T follicular helper cell (primary cell): ENCODE measurements around the gene PPT2.

Experiments
- DNase-seq: peaks from one replicate; pipeline ENCODE4 v3.0.0-alpha.2; 2020; ENCODE audit warnings: low read depth
- total RNA-seq, 2 experiments: gene quantifications; one replicate each; lab custom pipeline; 2026; lab: John Stamatoyannopoulos, UW

PPT2 gene, protein sequence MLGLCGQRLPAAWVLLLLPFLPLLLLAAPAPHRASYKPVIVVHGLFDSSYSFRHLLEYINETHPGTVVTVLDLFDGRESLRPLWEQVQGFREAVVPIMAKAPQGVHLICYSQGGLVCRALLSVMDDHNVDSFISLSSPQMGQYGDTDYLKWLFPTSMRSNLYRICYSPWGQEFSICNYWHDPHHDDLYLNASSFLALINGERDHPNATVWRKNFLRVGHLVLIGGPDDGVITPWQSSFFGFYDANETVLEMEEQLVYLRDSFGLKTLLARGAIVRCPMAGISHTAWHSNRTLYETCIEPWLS
- total RNA-seq = 2.5 to 3.2 reads per million in 2 experiments

DNA sequence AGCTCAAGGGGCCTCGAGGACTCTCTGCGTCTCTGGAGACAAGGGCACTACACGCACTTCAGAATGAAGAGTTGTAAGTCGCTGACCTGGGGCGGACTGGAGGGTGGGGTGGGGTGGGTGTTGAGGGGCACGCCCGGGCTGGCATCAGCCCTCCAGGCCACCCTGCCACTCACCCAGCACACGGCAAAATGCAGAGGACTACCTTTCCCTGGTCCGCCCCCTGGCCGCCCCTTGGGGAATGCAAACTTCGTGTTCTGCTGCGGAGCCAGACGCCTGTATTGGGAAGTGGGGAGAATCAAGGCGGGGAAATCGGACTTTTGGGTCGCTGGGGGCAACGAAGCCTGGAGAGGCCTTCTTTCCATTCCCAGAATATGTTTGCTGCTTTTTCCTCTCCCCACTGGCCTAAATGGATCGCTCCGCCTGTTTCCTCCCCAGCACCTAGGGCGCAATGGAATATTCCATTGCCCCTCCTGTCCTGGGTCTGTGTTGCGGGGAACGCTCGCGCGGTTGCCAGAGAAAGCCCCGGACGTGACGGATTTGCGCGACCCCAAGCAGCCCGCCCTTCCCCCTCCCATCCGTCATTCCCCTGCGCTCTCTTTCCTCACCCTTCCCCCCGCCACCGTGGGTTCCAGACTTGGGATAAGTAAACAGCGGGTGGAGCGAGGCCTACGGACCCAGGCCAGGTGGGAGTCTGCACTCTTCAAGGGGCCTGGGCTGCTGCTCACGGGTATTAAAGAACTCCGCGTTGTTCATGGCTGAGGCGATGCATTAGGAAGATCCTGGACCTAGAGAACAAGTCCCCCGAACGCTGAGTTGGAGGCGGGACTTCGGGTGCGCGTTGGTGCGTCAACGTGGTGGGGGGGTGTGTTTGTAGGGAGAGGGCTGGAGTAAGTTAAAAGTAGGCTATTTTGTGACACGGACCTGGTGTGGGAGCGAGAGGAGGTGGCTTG, at the start of gene PPT2:
Gene PPT2, plus strand, starts transcription at position 578 of the 950 bp plus-strand sequence. CDS start 454 bp downstream, outside the sequence.
- DNase-seq = peak; percentile 57

DNA sequence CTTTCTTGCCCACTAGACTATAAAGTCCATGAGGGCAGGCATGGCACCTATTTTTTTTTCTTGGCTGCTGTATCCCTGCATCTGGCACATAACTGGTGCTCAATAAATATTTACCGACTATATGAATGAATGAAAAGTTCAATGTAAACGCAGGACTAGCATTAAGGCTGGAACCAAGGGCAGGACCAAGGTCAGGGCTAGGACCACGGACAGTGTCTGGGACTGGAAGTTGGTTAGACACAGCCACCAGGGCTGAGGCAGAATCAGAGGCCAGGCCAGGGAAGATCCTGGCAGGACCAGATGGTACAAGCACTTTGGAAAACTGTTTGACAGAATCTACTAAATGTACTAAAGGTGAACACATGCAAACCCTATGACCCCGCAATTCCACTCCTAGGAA, 48.5 kb upstream of the PPT2 start:
- DNase-seq = no peak

DNA sequence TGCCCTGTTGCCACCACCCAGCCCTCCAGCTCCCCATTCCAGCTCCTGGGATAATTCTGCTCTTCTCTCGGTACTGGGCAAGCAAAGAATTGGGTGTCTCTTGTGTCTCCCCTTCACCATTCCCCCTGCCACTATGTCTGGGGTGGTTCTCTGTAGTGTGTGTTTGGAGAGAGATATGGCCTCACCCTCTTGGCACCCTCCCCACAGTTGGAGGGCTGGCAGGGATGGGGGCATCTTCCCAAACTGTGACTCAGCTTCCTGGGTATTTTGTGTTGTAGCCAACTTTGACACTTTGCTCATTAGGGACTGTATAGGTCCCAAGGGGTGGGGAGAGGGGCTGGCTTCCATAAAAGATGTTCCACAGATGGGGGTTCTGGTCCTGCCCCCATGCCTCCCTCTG, 46.5 kb upstream of the PPT2 start:
- DNase-seq = no peak

DNA sequence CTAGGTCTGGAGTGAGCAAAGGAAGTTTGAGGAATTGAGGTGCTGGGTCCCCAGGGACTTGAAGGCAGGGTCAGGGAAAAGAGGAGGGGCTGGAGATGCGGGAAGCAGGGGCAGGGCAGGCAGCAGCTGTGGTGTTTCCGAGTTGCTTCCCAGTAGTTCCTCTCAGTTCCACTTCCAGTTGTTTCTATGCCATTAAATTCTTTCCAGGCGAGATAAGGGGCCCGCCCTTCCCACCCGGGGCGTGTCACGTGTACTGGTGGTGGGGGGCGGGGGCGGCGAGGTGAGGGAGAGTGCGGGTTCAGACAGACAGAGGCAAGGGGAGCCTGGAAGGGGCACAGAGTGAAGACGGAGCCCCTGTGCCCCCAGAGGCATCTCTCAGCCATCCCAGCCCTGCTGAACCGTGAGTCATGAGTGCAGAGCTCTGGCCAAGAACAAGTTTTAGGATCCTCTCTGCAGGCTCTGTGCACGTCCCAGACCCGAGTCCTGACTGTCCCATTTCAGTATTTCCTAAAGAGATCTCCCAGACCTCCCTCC, 45.8 kb upstream of the PPT2 start:
- DNase-seq = no peak

DNA sequence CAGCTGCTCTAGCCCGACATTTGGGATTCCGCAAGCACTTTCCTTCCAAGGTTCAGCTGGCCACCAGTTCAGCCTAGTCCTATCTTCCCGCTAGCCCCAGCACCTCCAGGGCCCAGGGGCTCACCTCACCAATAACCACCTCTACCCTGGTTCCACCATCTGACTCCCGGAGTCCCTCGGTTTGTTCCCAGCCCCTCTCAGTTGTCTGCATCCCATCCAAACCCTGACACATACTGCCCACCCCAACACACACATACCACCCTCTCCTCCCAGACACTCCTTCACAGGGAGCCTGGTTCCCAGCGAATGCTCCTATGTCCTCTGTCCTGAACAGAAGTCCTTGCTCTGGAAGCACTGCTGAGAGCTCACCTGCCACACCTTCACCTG, 45.2 kb upstream of the PPT2 start:
- no peak for DNase-seq

DNA sequence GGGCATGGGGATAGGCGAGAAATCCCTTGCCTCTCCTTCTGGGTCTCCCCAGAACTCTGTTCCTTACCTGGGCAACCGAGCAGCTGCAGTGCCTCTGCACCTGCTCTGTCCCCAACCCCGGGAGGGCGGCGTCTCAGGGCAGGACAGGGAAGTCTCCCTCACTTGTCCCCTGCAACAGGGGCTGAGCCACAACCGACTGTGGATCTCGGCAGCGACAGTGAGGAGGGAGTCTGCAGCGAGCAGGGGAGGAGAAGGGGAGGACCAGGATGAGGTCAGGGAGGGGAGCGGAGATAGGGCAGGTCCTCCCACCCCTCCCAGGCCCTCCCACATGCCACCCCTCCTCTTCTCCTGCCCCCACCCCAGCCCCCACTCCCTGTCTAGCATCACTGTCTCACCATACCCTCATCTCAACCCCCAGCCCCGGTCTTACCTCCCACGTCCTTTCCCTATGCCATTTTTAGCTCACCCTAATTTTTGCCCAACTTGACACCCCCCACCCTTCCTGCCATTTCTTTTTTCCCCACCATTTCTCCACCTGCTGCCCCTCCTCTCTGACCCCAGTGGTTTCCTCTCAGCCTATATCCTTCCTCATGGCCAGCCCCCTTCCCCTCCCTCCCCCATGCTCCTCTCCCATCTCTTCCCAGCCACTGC, 44.7 kb upstream of the PPT2 start, which contains the start of gene TNXB:
Gene TNXB, minus strand, starts transcription at position 225 of the 651 bp plus-strand sequence. CDS start 11,140 bp downstream, outside the sequence.
- no peak for DNase-seq

DNA sequence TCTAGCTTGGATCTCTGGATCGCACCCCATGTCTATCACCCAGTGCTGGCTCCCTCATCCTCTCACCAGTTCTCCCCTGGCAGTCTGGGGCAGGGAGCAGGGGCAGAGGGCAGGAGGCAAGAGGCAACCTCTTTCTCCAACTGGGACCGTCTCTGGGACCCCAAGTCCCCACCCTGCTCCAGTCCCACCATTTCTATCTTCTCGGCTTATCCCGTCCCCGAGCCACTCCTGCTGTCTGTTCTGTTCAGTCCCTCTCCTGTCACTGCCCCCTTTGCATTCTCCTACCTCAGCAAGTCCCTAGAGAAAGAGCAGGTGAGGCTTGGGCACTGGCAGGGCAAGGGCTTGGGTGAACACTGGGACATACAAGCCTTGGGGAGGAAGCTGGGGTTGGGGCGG, 44.2 kb upstream of the PPT2 start:
- no peak for DNase-seq

DNA sequence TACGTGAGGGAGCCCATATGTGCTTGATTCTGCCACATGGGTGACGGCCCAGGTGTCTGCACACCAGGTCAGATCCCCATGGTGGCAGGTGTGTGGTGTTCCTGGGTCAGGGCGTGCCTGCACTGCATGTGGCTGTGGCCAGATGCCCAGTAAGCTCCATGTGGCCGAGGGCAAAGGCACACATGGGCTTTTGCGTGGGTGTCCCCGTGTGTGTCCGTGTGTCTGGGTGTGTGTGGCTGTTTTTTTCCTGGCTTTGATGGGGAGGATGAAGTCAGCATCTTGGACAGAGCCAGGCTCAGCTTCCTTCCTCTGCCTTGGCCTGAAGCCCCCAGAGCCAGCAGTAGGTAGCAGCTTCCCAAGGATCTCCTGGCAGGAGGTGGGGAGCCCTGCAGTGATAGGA, 43.3 kb upstream of the PPT2 start:
- DNase-seq = no peak

DNA sequence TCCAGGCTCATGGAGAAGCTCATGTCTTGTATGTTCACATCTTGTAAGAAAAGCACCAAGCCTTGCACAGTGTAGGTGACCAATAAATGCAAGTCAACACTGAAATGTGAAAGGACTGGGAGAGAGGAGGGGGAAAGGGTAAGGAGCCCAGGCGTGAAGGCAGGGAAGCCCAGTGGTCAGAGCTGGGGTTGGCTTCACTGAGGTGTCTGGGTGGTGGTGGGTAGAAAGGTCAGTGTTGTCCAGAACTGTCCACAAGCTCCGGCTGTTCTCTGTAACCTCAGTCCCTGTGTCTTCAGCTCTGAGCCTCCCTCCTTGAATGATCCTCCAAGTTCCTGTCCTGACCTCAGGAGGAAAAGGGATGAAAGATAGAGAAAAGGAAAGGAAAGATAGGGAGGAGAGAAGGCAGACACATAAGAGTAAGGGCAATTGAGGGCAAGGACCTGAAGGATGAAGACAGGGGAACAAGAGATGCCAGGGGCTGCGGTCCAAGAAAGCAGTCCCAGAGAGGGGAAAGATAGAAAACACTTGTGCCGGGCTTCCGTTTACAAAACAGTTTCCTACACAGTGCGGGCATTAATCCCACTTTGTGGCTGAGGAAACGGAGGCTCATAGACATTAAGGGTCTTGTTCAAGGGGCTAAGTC, 42.4 kb upstream of the PPT2 start:
- no peak for DNase-seq

DNA sequence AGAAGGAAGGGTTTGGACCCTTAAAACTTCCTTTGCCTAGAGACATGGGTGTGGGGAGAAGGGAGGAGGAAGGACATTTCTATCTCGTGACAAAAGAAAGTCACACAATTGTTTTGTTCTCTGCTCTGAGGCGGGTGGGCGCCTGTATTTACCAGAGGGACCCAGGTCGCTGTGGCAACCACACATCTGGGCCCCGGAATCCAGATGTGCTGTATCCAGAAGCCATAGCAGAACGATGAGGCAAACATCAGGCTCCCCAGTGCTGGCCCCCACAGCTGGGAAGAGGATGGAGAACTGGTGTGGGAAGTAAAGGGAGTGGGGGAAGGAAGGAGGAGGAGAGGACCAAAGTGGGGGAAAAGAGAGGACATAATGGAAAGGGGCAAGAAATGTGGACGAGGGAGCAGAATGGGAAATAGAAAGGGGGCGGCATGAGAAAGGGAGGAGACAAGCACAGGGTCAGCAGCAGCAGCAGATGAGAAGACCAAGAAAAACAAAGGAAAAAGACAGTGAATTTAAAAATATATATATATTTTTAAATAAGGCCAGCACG, 41.4 kb upstream of the PPT2 start:
- no peak for DNase-seq

DNA sequence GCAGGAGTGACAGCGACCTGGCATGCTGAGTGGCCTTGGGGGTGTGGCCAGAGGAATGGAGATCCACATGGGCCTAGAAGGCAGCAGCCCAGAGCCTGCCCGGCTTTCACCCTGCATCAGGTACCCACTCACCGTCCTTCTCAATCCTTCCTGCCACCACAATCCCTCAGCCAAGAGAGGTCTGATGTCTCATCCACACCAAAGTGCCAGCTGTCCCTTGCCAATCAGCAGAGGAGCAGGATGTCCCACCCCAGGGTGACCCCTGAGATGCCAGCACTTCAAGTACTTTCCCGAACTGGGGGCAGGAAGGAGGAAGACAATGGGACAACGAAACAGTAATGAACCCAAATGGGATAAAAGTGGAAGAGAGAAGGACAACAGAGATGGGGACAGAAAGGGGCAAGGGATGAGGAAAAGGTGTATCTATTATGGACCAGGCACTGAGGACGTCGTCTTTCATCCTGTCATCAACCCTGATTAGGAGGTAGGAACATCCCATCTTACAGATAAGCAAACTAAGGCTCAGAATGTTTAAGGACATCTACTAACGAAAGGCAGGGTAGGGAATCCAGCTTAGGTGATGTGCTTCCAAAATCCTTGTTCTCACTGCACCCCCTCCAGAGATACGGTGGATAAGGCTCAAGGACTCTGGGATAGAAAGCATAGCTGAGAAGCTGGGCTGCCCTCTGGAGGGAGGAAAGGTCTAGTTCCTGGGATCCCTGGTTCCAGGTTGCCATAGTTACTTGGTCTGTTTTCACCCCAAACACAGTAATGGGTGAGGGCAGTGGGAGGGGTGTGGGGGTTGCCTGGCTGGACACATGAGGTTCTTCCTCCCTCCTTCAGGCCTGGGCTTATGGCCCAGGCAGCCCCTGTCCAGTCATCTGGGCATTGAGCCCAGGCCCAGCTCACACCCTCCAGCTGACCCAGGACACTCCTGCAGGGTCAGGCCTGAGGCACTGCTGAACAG, 40.3 kb upstream of the PPT2 start:
- no peak for DNase-seq

DNA sequence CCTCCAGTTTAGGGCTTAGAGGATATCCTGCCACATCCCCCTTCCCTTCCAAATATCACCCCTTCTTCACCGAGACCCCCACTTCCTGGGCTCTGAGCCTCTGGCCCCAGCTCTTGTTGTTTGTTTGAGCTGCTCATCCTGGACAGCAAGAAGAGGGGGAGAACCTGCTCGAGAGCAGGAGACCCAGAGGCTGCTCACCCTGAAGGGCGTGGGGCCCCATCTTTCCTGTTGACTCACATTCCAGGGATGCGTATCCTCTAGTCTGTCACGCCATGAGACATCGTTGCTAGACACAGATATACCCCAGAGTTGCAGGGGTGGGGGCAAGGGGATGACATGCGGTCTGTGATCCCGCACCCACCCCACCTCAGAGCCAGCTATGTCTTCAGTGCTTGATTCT, 39.1 kb upstream of the PPT2 start:
- no peak for DNase-seq

DNA sequence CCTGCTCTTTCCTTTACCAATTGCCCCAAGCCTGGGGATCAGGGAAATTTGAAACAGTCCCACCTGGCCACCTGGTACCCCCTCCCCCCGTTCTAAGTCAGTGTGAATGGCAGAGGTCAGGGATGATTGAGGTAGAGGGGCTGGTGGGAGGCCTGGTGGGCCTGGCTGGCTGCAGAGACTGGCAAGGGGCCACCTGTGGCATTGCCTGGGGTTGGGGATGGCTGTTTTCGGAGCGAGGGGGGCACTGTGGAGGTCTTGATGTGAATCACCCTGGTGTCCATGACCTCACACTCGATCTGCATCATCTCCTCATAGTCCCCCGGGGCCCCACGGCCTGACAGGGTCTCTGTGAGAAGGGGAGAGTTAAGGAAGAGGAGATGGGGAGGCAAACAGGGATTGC, 38.3 kb upstream of the PPT2 start:
- no peak for DNase-seq

DNA sequence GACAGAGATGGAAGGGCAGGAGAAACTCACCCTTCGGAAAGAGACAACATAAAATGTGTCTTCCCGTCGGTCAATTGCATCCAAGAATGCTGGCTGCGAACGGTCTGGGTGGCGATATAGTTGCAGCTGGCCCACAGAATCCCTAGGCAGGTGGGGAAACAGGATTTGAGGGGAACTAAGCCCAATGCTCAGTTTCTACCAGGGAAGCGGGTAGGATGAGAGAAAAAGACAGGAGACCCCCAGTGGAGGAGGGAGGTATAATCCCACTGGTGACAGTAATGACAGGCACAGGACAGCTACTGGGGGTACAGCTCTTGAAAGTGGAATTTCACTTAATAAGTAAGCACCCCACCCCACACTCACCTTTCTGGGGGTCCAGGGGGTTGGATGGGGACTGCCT, 37.3 kb upstream of the PPT2 start:
- DNase-seq = no peak

DNA sequence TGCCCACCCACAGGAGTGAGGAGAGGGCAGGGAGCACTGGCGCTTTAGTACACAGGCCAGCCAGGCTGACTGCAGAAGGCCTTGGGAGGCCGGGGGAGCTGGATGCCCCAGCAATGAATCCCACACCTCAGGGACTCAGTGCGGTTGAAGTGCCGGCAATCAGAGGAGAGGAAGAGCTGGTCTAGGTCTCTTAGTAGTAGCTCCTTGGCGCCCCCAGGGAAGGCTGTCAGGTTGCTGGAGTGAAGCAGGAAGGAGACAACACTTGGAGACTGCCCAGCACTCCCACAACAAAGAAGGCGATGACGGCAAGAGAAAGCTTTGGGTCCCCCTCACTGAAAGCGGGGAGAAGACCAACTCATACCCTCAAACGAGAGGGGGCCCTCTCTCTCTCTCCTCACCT, 36.5 kb upstream of the PPT2 start:
- DNase-seq = no peak

DNA sequence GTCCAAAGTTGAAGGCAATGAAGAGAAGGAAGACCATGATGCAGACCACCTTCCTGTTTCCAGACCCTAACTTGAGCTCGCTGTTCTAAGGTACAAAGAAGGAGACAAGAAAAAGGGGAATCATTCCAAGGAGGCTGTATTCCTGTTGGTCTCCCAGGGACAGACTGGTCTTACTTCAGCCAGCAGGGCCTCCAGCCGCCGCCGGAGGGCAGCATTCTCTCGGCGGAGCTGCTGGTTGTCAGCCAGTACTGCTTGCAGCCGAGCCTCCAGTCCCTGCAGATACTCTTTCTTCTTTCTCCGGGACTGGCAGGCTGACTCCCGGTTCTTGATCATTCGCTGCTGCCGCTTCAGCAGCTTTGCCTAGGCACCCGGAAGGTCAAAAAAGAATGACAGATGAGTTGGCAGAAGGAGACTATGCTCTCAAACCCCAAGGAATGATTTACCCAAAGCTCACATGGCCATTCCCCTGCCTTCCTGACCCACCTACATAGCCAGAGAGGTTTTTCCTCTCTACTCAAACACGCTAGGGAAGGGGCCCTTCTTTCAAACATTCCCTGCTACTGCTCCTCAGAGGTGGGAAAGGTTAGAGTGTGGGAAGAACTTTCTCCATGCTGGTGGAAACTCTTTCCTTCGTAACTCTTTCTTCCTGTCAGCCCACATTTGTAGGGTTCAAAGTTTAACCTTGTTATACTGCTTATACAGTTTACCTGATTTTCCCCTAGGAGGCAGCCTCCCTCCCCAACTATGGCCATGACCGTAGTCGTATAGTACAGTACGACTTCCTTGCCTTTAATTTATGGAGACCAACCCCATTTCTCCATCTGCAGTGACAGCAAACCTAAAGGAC, 34.9 kb upstream of the PPT2 start:
- DNase-seq = peak; percentile 49

DNA sequence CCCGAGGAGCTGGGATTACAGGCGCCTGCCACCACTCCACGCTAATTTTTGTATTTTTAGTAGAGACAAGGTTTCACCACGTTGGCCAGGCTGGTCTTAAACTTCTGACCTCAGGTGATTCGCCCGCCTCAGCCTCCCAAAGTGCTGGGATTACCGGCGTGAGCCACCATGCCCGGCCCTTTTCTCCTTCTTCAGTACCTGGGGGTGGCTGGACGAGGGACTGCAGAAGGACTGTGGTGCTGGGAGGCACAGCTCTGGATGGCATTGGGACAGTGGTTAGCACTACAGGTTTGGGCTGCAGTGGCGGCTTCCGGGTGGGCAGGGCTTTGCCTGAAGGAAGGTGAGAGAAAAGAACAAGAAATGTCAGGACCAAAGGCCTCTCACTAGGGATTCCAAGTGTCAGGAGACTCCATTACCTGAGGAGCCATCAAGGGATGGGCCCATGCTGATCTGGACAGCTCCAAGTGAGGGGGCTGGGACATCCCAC, 33.3 kb upstream of the PPT2 start:
- no peak for DNase-seq

DNA sequence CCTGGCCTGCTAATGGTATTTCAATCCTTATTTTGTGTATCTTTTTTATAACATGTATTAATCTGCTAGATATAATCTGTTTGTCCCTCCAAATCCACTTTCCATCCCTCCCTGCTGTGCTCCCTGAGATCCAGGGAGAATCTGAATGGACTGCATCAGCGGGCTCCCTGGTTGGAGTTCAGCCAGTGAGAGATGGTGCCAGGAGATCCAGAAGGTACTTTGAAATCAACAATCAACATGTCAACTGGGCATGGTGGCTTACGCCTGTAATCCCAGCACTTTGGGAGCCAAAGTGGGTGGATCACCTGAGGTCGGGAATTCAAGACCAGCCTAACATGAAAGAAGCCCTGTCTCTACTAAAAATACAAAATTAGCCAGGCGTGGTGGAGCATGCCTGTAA, 30.3 kb upstream of the PPT2 start:
- DNase-seq = no peak

DNA sequence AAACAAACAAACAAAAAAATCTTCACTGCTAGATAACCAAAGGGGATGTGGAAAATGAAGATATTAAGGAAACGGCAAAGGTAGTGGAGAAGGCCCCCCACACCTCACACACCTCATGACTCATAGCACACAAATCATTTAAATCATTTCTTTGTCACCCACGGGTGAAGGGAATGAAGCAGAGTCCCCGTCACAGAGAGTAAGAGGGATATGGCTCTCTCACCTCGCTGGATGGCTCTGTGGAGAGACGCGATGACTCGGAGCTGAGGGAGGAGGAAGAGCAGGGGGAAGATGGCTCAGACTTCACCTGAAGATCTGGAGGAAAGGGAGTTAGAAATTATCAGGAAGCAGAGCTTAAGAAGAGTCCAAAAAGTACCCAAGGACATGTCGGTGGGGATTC, 27.1 kb upstream of the PPT2 start:
- DNase-seq = no peak
